Loucy (cell line): ENCODE measurements around the gene TPRG1L.

Source experiments
- EZH2phosphoT487 ChIP-seq: fragments of 200-600 bp; IDR thresholded peaks from 2 replicates; pipeline ENCODE4 v1.6.1; 2018; ENCODE audit warnings: antibody characterized with exemption, mild to moderate bottlenecking, moderate library complexity, borderline replicate concordance
- TF ChIP-seq, protein P1 (sequence below): fragments of 200-600 bp; sonication (generic); conservative IDR thresholded peaks from 2 replicates; pipeline ENCODE4 v1.5.1; 2014; ENCODE audit warnings: mild to moderate bottlenecking, antibody characterized with exemption, low read length

DNA sequence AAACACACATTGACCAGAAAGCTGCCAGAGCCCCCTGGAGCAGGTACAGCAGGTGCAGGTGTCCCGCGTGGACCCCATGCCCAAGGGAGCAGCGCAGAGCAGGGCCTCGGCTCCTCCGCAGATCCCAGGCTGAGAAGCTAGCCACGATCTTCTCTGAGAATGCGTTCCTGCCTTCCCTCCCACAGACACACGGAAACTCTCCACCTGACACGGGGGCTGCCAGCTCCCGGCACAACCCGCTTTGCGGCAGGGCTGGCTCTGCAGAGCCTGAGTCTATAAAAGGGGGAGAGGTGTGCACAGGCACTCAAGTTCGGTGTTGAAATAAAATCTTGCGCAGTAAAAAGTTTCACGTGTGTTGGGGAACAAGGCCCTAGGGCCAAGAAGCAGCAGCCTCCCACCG is 23.1 kb upstream of the TPRG1L start:
- TF ChIP-seq, protein P1, sequence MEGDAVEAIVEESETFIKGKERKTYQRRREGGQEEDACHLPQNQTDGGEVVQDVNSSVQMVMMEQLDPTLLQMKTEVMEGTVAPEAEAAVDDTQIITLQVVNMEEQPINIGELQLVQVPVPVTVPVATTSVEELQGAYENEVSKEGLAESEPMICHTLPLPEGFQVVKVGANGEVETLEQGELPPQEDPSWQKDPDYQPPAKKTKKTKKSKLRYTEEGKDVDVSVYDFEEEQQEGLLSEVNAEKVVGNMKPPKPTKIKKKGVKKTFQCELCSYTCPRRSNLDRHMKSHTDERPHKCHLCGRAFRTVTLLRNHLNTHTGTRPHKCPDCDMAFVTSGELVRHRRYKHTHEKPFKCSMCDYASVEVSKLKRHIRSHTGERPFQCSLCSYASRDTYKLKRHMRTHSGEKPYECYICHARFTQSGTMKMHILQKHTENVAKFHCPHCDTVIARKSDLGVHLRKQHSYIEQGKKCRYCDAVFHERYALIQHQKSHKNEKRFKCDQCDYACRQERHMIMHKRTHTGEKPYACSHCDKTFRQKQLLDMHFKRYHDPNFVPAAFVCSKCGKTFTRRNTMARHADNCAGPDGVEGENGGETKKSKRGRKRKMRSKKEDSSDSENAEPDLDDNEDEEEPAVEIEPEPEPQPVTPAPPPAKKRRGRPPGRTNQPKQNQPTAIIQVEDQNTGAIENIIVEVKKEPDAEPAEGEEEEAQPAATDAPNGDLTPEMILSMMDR = no peak
- TF ChIP-seq EZH2phosphoT487 = no peak
